Central memory CD8-positive, alpha-beta T cell (primary cell): Measurements from ENCODE around the gene HYAL2.

ENCODE experiments used
- ATAC-seq: fragments of 150-1000 bp; cut with Tn5 transposase; replicated peaks from 2 replicates; pipeline ENCODE4 v1.10.0; 2022; ENCODE audit warnings: mild to moderate bottlenecking, moderate FRiP score, moderate number of reproducible peaks; ENCODE audit not compliant: poor library complexity, severe bottlenecking; ENCODE audit errors: extremely low read depth
- DNase-seq, 2 donors: peaks; one replicate each; pipeline ENCODE4 v3.0.0; 2021; ENCODE audit warnings: low spot score in 2 of 2
- H3K27ac Mint-ChIP-seq: one replicate; pipeline ENCODE4 v1.8.0; 2022; ENCODE audit warnings: low read depth, mild to moderate bottlenecking, moderate library complexity, mixed read lengths
- H3K27me3 Mint-ChIP-seq: one replicate; pipeline ENCODE4 v1.8.0; 2022; ENCODE audit warnings: mixed read lengths
- H3K36me3 Mint-ChIP-seq: one replicate; pipeline ENCODE4 v1.8.0; 2022; ENCODE audit warnings: mild to moderate bottlenecking, moderate library complexity, mixed read lengths; ENCODE audit not compliant: insufficient read depth
- H3K4me1 Mint-ChIP-seq: one replicate; pipeline ENCODE4 v1.8.0; 2022; ENCODE audit warnings: mixed read lengths
- H3K4me3 Mint-ChIP-seq: one replicate; pipeline ENCODE4 v1.8.0; 2022; ENCODE audit warnings: mild to moderate bottlenecking, moderate library complexity, mixed read lengths
- H3K9me3 Mint-ChIP-seq: one replicate; pipeline ENCODE4 v1.8.0; 2022; ENCODE audit warnings: mixed read lengths

HYAL2 gene

GRCh38 chr3:50333744-50334328, 11.3 kb upstream of the HYAL2 start:
- peaks cover 60% of the 10 kb centered on the region for H3K4me1 Mint-ChIP-seq
- H3K36me3 Mint-ChIP-seq: peaks cover 50% of the 10 kb centered on the region
- H3K27ac Mint-ChIP-seq: peak overlapping the region; percentile 82
- DNase-seq (no peak), ATAC-seq (no peak)
- no peaks in the 10 kb centered on the region for H3K27me3 Mint-ChIP-seq
- peak overlapping the region; percentile 67 for H3K4me3 Mint-ChIP-seq
- no peaks in the 10 kb centered on the region for H3K9me3 Mint-ChIP-seq

DNA sequence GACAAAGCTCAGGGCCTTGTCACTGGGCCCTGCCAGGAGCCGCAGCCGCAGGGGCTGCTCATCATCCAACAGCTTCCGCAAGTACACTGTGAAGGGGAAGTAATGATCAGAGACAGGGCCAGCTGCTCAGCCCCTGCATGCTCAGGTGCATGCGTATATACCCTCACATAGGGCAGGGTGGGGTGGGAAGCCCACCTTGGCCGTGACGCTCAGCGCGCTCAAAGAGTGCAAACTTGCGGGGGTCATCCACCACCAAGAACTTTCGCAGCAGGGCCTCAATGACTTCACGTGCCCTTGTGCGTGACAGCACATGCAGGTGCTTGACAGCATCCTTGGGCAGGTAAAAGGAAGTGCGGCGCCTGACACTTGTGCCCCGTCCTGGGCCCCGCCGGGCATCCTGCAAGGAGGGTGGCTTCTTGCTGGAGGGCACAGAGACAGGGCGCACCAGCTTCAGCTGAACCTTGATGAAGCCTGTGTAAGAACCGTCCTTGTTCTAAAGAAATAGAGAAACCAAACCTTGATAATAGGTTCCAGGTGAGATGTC, 8.9 kb upstream of the HYAL2 start:
- no peak overlapping the region for H3K4me3 Mint-ChIP-seq
- peaks cover 57% of the 10 kb centered on the region for H3K4me1 Mint-ChIP-seq
- no peak for DNase-seq
- no peak for ATAC-seq
- peaks cover 37% of the 10 kb centered on the region for H3K36me3 Mint-ChIP-seq
- H3K9me3 Mint-ChIP-seq: no peaks in the 10 kb centered on the region
- no peak overlapping the region for H3K27ac Mint-ChIP-seq
- H3K27me3 Mint-ChIP-seq: no peaks in the 10 kb centered on the region

- Mint-ChIP-seq H3K4me1 (peaks cover 51% of the 10 kb centered on the region), H3K27me3 (no peaks in the 10 kb centered on the region), H3K27ac (no peak overlapping the region), H3K4me3 (no peak overlapping the region), H3K36me3 (peaks cover 32% of the 10 kb centered on the region), H3K9me3 (no peaks in the 10 kb centered on the region)
- DNase-seq (no peak), ATAC-seq (no peak)
These were observed 7.8 kb upstream of the HYAL2 start for GRCh38 chr3:50330330-50330729.

- no peaks in the 10 kb centered on the region for H3K9me3 Mint-ChIP-seq
- DNase-seq: peak; percentile 89 to 91
- peak within 1 kb of the TSS; percentile 82 for H3K4me3 Mint-ChIP-seq
- no peaks in the 10 kb centered on the region for H3K27me3 Mint-ChIP-seq
- H3K4me1 Mint-ChIP-seq: peaks cover 47% of the 10 kb centered on the region
- peaks cover 22% of the 10 kb centered on the region for H3K36me3 Mint-ChIP-seq
- peak; percentile 97 for ATAC-seq
- peak within 1 kb of the TSS; percentile 82 for H3K27ac Mint-ChIP-seq
These were observed 5.6 kb upstream of the HYAL2 start, which contains the start of gene TUSC2 for GRCh38 chr3:50327943-50328691. Gene TUSC2, minus strand, starts transcription at chr3:50328223. Its CDS starts 124 bp downstream, at chr3:50328099.

GRCh38 chr3:50327129-50327528, 4.6 kb upstream of the HYAL2 start:
- Mint-ChIP-seq H3K9me3 (no peaks in the 10 kb centered on the region), H3K27ac (peak overlapping the region; percentile 82), H3K4me3 (peak overlapping the region; percentile 82), H3K27me3 (no peaks in the 10 kb centered on the region), H3K36me3 (peaks cover 17% of the 10 kb centered on the region), H3K4me1 (peaks cover 41% of the 10 kb centered on the region)
- ATAC-seq (no peak), DNase-seq (no peak)

DNA sequence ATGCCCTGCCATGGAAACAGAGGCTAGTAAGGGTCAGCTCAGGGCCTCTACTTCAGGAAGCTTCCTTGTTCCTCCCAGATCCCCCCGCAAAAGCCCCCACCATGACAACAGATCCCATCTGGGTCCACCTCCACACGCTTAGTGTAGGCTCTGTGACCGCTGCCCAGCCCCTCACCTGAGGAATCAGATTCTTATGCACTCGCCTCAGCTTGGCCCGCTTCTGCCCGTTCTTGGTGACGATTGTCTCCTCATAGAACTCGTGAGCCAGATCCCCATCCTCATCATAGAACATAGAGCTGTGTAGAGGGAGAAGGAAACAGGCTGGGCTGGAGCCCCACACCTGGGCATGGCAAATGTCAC, 3.6 kb upstream of the HYAL2 start:
- peak overlapping the region; percentile 55 for H3K27ac Mint-ChIP-seq
- DNase-seq (no peak), ATAC-seq (no peak)
- H3K9me3 Mint-ChIP-seq: no peaks in the 10 kb centered on the region
- no peaks in the 10 kb centered on the region for H3K27me3 Mint-ChIP-seq
- peaks cover 14% of the 10 kb centered on the region for H3K36me3 Mint-ChIP-seq
- H3K4me1 Mint-ChIP-seq: peaks cover 39% of the 10 kb centered on the region
- H3K4me3 Mint-ChIP-seq: peak overlapping the region; percentile 82

DNA sequence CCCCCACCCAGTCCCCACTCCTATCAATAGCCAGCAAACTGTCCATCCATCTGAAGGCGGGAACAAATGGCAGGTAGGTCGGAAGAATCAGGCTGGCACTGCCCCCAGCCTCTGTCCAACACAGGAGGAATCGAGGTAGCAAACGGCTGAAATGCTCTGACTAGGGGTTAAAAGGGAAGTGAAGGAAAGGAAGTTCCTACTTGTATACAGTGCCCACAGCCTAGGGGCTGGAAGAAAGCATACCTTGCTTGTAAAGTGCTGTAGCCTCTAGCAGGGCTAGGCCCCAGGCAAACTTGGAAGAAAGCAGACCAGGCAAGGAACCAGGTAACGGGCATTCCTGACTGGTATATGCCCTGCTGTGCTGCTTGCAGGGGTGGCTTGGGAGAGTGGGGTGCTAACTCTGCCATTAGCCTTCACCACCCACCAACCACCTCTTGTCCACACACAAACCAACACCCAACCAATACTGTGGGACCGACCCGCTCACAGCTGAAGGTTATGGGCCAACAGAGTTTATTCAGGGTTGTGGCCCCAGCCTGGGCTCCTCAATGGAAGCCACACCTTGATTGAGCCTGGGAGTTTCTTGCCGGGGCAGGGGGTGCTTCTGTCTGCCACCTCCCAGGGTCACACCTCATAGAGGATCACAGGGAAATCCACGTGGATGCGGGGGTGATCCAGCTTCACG, 3.1 kb upstream of the HYAL2 start:
- no peaks in the 10 kb centered on the region for H3K27me3 Mint-ChIP-seq
- no peaks in the 10 kb centered on the region for H3K9me3 Mint-ChIP-seq

DNA sequence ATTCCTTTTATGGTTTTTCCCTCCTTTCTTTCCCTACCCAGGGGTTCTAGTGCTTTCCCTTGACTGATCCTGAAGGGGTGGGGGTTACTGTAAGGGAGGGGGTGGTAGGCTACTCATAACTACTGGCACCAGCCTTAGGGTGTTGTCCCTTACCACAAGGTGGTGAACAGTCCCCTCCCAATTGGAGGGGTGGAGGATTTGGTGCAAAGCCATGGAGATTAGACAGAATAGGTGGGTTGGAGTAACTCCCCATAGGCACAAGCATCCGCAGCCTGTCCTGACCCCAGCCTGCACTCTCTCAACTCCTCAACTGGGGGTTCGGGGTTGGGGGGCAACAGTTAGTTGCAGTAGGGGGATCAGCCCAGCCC, 2.6 kb upstream of the HYAL2 start:
- no peak for ATAC-seq
- Mint-ChIP-seq H3K36me3 (peaks cover 13% of the 10 kb centered on the region), H3K4me3 (no peak overlapping the region), H3K4me1 (peaks cover 46% of the 10 kb centered on the region), H3K27ac (peak overlapping the region; percentile 29), H3K9me3 (no peaks in the 10 kb centered on the region), H3K27me3 (no peaks in the 10 kb centered on the region)
- no peak for DNase-seq

More for the DNA sequence above, 3.1 kb upstream of the HYAL2 start:
- H3K36me3 Mint-ChIP-seq: peaks cover 13% of the 10 kb centered on the region
- H3K4me1 Mint-ChIP-seq: peaks cover 41% of the 10 kb centered on the region
- H3K27ac Mint-ChIP-seq: peak overlapping the region; percentile 55
- no peak overlapping the region for H3K4me3 Mint-ChIP-seq
- no peak for DNase-seq
- ATAC-seq: no peak

GRCh38 chr3:50324351-50325112, 2.0 kb upstream of the HYAL2 start:
- H3K9me3 Mint-ChIP-seq: no peaks in the 10 kb centered on the region
- peak overlapping the region; percentile 29 for H3K27ac Mint-ChIP-seq
- H3K4me3 Mint-ChIP-seq: no peak overlapping the region
- peaks cover 50% of the 10 kb centered on the region for H3K4me1 Mint-ChIP-seq
- H3K36me3 Mint-ChIP-seq: peaks cover 10% of the 10 kb centered on the region
- peak in 1 of 2 donors; percentile 57 for DNase-seq
- no peaks in the 10 kb centered on the region for H3K27me3 Mint-ChIP-seq
- no peak for ATAC-seq

DNA sequence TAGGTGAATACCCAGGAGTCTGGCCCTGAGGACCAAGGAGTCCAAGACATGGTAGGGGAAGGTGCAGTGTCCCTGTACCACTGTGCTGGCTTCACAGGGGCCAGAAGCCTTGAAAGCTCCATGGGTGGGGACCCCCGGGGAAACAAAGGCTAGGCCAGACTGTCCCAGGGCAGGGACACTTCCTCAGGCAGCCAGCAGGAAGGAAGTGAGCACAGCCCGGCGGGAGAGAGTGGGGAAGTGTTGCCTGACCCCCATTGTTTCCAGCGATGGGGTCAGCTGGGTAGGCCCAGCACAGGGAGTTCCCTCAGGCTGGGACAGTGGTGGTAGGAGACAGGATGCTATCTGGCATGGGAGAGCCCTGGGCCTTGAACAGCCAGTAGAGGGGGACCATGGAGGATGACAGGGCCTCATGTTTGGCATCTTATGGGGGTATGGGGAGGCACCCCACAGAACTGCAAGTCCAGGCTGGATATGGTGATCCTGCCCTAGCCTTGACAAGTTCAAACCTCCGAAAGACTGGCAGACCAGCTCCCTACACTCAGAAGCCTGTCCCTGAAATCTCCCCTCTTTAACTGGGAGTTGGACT, 1.2 kb upstream of the HYAL2 start:
- ATAC-seq (no peak), DNase-seq (no peak)
- no peaks in the 10 kb centered on the region for H3K9me3 Mint-ChIP-seq
- H3K27ac Mint-ChIP-seq: no peak overlapping the region
- H3K27me3 Mint-ChIP-seq: no peaks in the 10 kb centered on the region
- H3K4me1 Mint-ChIP-seq: peaks cover 54% of the 10 kb centered on the region
- H3K4me3 Mint-ChIP-seq: no peak overlapping the region
- peaks cover 7% of the 10 kb centered on the region for H3K36me3 Mint-ChIP-seq

DNA sequence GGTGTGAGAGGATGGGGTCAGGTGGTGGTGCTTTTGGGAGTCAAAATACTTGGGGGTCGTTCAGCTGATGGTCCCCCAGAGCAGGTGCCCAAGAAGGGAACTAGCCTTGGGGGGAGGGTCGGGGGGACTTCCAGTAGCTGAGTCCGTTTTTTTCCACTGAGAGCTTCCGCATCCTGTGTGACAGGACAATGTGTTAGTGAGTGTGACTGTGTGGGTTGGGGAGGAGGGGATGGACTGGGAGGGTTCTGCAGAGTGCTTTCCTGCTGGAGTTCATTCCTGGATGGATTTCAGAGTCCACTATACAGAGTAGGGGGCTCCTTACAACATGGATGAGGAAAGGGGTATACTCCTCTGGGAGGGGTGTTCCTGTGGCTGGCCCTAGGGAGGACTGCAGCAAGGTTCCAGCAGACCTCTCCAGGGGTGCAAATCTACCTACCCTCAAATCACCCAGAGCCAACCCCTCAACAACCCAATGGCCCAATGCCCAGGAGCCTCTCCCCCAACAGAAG, 601 bp upstream of the HYAL2 start:
- ATAC-seq (no peak), DNase-seq (no peak)
- Mint-ChIP-seq H3K27ac (no peak overlapping the region), H3K9me3 (no peaks in the 10 kb centered on the region), H3K36me3 (peaks cover 5% of the 10 kb centered on the region), H3K4me1 (peaks cover 57% of the 10 kb centered on the region), H3K27me3 (no peaks in the 10 kb centered on the region), H3K4me3 (no peak overlapping the region)

DNA sequence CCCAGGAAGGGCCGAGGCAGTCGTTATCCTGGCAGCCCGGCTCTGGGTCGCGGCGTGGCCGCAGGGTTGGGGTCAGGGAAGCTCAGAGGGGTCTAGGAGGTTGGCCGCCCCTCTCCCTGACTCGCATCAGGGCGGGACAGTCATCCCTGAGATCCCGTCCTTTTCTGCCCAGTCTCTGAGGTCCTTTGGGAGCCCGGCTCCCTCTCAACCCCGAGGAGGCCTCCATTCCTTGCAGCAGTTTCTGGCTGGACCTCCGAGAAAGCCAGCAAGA, 495 bp downstream of the HYAL2 start:
- Mint-ChIP-seq H3K4me1 (peaks cover 52% of the 10 kb centered on the region), H3K27me3 (no peaks in the 10 kb centered on the region), H3K4me3 (peak overlapping the region; percentile 85), H3K27ac (peak overlapping the region; percentile 83), H3K36me3 (peaks cover 3% of the 10 kb centered on the region), H3K9me3 (no peaks in the 10 kb centered on the region)
- DNase-seq (no peak), ATAC-seq (no peak)
